GM21528 (cell line): ENCODE measurements around the gene PP2D1.
A peak's percentile ranks its signal among the peaks of the same experiment; 100 is the strongest.
"Not testable (repeated sequence)": the region's sequence is repeated elsewhere in the genome, so short reads cannot be mapped to it uniquely, and the experiment has no call there.

Experiments used
- ATAC-seq: cut with Tn5 transposase; IDR thresholded peaks from one replicate; pipeline ENCODE4 v1.9.1; 2021; ENCODE audit warnings: mild to moderate bottlenecking, moderate library complexity; ENCODE audit not compliant: unreplicated experiment, low FRiP score

Gene PP2D1, protein sequence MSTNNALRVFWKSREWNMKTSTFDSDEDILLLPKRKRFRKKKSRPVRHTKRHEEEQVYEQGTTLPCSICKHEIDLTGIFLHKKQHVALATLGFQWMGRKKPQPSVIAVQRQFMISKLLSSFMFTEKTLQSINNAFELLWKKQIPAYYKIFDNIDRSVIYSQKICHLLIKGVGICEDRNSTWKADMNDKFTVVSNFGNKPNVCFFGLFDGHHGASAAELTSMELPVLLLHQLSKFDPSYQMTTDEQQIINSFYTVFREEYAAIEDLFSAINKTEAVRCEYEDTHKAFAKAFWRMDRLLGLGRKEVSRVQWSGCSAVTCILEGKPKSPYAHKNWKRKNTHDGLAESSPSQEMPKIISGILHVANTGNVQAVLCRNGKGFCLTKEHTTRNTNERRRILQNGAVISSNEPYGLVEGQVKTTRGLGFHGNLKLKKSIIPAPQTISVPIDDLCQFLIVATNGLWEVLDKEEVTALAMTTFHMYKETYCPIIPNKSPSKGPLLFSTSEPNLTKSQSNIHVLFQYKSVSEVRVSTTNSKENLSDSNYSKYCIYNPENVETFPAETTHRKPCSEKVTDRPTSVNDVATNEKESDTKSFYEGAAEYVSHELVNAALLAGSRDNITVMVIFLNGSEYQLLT

DNA sequence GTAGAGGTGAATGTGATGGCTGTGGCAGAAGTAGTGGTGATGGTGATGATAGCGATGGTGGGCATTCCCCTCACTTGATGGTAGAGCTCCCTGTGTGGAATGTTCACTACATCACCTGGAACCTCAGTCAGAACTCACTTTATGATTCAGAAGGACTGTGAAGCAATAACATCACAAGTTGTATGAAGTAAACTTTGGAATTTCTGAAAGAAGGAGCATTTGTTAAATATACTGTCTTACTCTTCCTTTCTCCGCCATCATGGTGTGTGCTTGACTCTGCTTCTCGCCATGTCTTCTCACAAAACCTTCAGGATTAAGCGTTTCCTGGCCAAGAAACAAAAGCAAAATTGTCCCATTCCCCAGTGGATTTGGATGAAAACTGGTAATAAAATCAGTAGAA lies at the start of gene PP2D1:
PP2D1 (minus strand) TSS at position 101 of the 400 bp plus-strand sequence. CDS start 192 bp downstream, outside the sequence.
- ATAC-seq = no peak

GRCh38 chr3:20060974-20061685 lies 49.1 kb upstream of the PP2D1 start:
- ATAC-seq = peak; percentile 81

DNA sequence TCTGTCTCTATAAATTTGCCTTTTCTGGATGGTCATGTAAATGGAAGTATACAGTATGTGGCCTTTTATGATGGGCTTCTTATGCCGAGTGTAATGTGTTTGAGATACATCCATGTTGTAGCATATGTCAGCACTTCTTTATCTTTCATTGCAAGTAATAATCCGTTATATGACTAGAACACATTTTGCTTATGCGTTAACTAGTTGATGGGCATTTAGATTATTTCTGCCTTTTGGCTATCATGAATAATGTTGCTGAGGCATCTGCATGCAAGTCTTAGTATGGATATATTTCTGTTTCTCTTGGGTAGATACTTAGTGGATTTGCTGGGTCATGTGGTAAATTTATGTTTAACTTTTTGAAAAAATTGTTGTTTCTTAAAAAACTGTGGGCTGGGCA lies 47.9 kb upstream of the PP2D1 start:
- no peak for ATAC-seq

GRCh38 chr3:20057612-20058180 lies 45.6 kb upstream of the PP2D1 start:
- no peak for ATAC-seq

DNA sequence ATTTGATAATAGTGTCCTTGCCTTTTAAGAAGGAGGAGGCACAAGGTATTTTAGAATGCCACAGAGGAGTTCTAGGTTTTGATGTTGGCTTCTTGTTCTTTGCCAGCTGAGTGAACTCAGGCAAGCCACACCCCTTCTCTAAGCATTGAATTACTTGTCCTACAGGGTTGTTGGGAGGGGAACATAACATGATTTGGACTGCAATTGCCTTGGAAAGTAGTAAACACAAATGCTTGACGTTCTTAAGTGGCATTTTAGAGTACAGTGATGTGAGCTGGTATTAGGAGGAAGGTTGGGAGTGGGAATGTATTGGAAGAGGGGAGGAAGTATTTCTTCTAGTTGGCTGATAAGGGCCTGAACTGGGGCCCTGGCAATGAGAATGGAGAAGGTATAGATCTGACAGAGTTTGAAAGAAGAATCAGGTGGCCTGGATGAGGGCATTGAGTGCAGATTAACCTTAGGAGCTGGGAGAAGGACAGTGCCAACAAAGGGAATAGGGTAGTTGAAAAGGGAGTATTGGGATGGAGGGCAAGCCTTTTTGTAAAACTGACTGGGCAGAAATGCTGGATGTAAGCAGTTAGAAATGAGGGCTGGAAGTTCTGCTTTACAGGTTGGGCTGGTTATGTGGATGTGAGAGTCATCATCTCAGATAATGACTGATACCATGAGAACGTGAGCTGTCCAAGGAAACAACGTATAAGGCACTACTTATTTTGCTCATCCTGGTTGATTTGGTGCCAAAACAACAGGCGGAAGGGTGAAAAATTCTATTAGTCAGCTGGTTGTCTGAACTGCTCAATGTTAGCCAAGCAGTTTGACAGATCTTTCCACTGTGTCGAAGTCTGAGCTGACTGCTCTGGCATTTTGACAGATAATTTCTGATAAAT lies 44.9 kb upstream of the PP2D1 start:
- ATAC-seq = no peak

GRCh38 chr3:20055842-20056241 lies 43.8 kb upstream of the PP2D1 start:
- no peak for ATAC-seq

- ATAC-seq = peak; percentile 9
Measured at GRCh38 chr3:20055020-20055775, 43.1 kb upstream of the PP2D1 start.

DNA sequence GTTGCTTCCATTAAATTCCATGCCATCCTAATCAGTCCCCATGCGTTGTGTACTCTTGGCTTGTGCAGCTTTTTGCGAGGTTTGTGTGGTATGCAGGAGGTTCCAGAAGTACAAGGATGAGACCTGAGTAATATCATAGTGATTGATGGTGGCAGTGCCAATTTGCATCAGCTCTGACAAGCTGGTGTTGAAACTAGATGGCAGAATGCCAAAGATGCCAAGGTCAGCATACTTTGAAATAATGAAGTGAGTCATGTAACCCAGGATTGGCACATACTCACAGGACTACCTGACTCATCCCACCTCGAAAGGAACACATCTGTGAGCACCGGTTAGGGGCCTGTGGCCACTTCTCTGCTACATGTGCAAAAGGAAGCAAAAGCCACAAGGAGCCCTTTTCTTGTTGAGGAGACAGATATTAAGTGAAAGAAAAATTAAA lies 42.5 kb upstream of the PP2D1 start:
- peak; percentile 88 for ATAC-seq

DNA sequence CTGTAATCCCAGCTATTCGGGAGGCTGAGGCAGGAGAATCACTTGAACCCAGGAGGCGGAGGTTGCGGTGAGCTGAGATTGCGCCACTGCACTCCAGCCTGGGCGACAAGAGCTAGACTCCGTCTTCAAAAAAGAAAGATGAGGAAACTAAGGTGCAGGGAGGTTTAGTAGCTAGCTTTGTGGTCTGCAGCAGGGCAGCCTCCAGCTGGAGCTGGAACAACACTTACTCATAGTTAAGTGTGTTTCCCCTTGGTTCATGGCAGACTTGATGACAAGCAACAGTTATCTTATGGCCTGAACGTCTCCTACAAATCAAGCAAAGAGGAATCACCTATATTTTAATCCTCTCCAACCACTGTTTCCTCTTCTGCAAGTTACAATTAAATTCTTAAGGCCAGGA lies 40.8 kb upstream of the PP2D1 start:
- no peak for ATAC-seq

GRCh38 chr3:20051123-20051806 lies 39.2 kb upstream of the PP2D1 start:
- no peak for ATAC-seq

GRCh38 chr3:20047976-20048883 lies 36.2 kb upstream of the PP2D1 start:
- ATAC-seq = peak; percentile 1

DNA sequence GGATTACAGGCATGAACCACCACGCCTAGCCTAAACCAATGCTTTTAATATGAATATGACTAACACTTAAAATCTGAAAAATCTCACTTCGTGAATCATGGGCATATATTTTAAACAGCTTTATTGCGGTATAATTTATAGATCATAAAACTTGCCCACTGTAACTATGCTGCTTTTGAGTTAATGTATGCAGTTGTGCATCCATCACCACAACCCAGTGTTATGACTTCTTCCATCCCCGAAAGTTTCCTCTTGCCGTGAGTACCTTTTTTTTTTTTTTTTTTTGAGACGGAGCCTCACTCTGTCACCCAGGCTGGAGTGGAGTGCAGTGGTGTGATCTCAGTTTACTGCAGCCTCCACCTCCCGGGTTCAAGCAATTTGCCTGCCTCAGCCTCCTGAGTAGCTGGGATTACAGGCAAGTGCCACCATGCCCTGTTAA lies 35.3 kb upstream of the PP2D1 start:
- no peak for ATAC-seq

- no peak for ATAC-seq
Measured at GRCh38 chr3:20046556-20046955, 34.5 kb upstream of the PP2D1 start.

DNA sequence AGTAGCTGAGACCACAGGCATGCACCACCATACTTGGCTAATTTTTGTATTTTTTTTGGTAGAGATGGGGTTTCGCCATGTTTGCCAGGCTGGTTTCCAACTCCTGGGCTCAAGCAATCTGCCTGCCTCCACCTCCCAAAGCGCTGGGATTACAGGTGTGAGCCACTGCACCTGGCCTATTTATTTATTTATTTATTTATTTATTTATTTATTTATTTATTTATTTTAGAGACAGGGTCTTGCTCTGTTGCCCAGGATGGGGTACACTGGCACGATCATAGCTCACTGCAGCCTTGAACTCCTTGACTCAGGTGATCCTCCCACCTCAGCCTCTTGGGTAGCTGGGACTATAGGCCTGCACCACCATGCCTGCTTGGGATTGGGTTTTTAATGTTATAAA lies 33.1 kb upstream of the PP2D1 start:
- not testable (repeated sequence) for ATAC-seq

DNA sequence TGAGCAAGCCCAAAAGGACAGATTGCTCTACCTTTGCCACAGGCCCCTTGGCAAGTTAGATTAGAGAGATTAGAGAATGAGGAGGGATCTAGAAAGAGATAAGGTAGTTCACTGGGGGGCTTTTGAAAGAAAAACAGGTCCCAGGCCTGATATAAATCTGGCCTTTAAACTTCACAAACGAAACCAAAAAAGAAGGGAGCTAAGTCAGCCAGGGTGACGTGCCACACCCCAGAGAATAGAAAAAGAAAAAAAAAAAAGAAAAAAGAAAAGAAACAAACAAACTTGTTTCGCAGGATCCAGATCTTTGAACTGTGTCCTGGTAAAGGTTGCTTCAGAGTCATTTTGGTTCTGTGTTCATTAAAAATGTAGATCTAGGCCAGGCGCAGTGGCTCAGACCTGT lies 31.8 kb upstream of the PP2D1 start:
- no peak for ATAC-seq

GRCh38 chr3:20043396-20043795 lies 31.3 kb upstream of the PP2D1 start:
- peak; percentile 30 for ATAC-seq

GRCh38 chr3:20042331-20042730 lies 30.3 kb upstream of the PP2D1 start:
- no peak for ATAC-seq
